Measurements from ENCODE around the gene C6orf47.
A peak's percentile ranks its signal among the peaks of the same experiment; 100 is the strongest.

Gene C6orf47

GRCh38 chr6:31632279-31632946, 28.2 kb downstream of the C6orf47 start:
- no peak for DNase-seq

GRCh38 chr6:31631681-31632278, 28.8 kb downstream of the C6orf47 start:
- DNase-seq, result no peak

- no peak for DNase-seq
These were observed 29.4 kb downstream of the C6orf47 start for GRCh38 chr6:31631209-31631608.

- DNase-seq, result no peak
These were observed 30.2 kb downstream of the C6orf47 start for GRCh38 chr6:31630177-31630934.

- no peak for DNase-seq
These were observed 31.6 kb downstream of the C6orf47 start for GRCh38 chr6:31629014-31629413.

- no peak for DNase-seq
These were observed 32.8 kb downstream of the C6orf47 start for GRCh38 chr6:31627690-31628287.

- no peak for DNase-seq
These were observed 33.6 kb downstream of the C6orf47 start for GRCh38 chr6:31626952-31627351.

GRCh38 chr6:31624070-31624469, 36.5 kb downstream of the C6orf47 start:
- no peak for DNase-seq

GRCh38 chr6:31622684-31623091, 37.9 kb downstream of the C6orf47 start:
- DNase-seq, result no peak

GRCh38 chr6:31621991-31622390, 38.6 kb downstream of the C6orf47 start:
- DNase-seq, result no peak

GRCh38 chr6:31621320-31621939, 39.1 kb downstream of the C6orf47 start:
- no peak for DNase-seq

GRCh38 chr6:31620586-31621319, 39.8 kb downstream of the C6orf47 start, which contains the start of gene PRRC2A:
Gene PRRC2A (plus strand): TSS chr6:31620715. CDS start chr6:31622790, 2,075 bp downstream.
- peak; percentile 73 for DNase-seq

- peak; percentile 97 for DNase-seq
These were observed 40.6 kb downstream of the C6orf47 start for GRCh38 chr6:31619805-31620585.

- no peak for DNase-seq
These were observed 43.6 kb downstream of the C6orf47 start for GRCh38 chr6:31617010-31617409.

- DNase-seq, result no peak
These were observed 44.8 kb downstream of the C6orf47 start for GRCh38 chr6:31615748-31616147.

GRCh38 chr6:31614684-31615578, 45.6 kb downstream of the C6orf47 start, which contains the start of gene AIF1:
Gene AIF1 (plus strand): TSS chr6:31615234. CDS start chr6:31615330, 96 bp downstream.
- no peak for DNase-seq

- DNase-seq, result no peak
These were observed 46.4 kb downstream of the C6orf47 start for GRCh38 chr6:31614075-31614619.

- DNase-seq, result no peak
These were observed 49.6 kb downstream of the C6orf47 start for GRCh38 chr6:31610968-31611367.

GRCh38 chr6:31609519-31610406, 50.8 kb downstream of the C6orf47 start:
- DNase-seq, result peak; percentile 13
